DND-41 (cell line): ENCODE results near the gene SPPL3.

Experiments used
- CTCF ChIP-seq: IDR thresholded peaks from 2 replicates; pipeline ENCODE4 v1.5.1; 2012; ENCODE audit warnings: borderline replicate concordance, low read length, moderate library complexity, mild to moderate bottlenecking; ENCODE audit not compliant: poor library complexity, severe bottlenecking; ENCODE audit errors: extremely low read depth
- EZH2 ChIP-seq: IDR thresholded peaks from 3 replicates; pipeline ENCODE4 v1.6.1; 2012; ENCODE audit warnings: borderline replicate concordance, low read depth, mild to moderate bottlenecking, moderate library complexity, low read length, inconsistent platforms; ENCODE audit not compliant: severe bottlenecking

GRCh38 chr12:120933786-120934185 is 29.6 kb upstream of the SPPL3 start:
- TF ChIP-seq CTCF (no peak), EZH2 (no peak)
